ENCODE measurements around the gene RAB4A.

The RAB4A gene

GRCh38 chr1:229340496-229340895 lies 69.6 kb downstream of the RAB4A start:
- DNase-seq = no peak

DNA sequence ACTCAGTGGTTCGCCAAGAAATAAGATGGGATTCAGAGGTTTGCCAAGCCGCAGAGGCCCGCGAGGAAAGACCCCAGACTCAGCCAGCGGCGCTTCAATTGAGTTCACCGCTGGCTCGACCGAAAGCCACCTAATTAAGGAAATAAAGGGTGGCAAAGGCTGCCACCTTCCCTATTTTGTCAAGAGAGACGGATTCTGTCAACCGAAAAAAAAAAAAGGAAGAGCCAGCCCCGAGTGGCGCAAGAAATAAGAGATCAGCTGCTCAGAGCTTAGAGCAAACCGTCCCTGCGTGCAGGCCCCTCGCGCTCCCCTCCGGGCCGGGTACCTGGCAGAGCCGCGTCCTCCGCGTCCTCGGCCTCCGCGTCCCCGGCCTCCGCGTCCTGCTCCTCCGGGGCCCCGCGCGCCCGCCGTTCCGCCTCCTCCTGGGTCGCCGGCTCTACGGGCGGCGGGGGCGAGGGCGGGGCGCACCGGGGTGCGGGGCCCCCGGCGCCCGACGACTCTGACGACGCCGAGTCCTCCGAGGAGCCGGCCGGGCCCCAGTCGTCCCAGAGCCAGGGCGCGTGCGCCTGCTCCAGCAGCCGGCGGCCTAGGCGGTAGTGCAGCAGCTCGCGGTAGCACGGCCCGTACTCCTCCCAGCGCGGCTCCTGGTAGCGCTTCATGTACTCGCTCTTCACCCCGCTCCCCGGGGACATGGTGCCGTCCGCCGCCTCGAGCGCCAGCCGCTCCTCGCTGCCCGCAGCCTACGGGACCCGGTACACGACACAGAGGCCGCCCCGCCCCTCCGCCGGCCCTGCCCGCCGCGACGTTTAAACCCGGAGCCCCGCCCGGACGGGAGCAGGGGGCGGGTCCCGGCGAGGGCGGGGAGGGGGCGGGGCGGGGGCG lies 71.1 kb downstream of the RAB4A start:
- peak; percentile 81 to 93 (median 83) for DNase-seq

- peak; percentile 61 to 86 (median 77) for DNase-seq
Measured at GRCh38 chr1:229342656-229343569, 72.0 kb downstream of the RAB4A start, which contains the start of gene CCSAP. Gene CCSAP, minus strand, starts transcription at chr1:229343047. Its CDS starts 582 bp downstream, at chr1:229342465.

- peak; percentile 14 to 33 (median 21) for DNase-seq
Measured at GRCh38 chr1:229344139-229344538, 73.2 kb downstream of the RAB4A start.

DNA sequence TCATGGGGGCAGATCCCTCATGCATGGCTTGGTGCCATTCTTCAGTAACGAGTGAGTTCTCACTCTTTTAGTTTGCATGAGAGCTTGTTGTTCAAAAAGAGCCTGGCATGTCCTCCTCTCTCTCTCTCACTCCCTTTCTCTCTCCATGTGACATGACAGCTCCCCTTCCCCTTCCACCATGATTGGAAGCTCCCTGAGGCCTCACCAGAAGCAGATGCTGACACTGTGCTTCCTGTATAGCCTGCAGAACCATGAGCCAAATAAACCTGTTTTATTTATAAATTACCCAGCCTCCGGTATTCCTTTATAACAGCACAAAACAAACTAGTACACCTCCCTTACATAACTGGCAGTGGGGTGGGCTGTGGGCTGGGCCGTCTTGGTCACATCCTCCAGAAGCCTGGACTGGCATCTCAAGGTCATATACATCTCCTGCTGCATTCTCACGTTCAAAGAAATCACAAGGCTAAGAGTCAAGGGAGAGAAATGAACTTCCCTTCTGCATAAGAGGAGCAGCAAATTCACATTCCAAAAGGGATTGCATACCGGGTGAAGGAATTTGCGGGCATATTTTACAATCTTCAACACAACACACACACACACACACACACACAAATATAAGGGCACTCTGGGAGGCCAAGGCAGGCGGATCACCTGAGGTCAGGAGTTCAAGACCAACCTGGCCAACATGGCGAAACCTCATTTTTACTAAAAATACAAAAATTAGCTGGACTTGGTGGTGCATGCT lies 74.2 kb downstream of the RAB4A start:
- DNase-seq = no peak

- DNase-seq = peak; percentile 49 to 64 (median 54)
Measured at GRCh38 chr1:229347528-229347927, 76.6 kb downstream of the RAB4A start.

DNA sequence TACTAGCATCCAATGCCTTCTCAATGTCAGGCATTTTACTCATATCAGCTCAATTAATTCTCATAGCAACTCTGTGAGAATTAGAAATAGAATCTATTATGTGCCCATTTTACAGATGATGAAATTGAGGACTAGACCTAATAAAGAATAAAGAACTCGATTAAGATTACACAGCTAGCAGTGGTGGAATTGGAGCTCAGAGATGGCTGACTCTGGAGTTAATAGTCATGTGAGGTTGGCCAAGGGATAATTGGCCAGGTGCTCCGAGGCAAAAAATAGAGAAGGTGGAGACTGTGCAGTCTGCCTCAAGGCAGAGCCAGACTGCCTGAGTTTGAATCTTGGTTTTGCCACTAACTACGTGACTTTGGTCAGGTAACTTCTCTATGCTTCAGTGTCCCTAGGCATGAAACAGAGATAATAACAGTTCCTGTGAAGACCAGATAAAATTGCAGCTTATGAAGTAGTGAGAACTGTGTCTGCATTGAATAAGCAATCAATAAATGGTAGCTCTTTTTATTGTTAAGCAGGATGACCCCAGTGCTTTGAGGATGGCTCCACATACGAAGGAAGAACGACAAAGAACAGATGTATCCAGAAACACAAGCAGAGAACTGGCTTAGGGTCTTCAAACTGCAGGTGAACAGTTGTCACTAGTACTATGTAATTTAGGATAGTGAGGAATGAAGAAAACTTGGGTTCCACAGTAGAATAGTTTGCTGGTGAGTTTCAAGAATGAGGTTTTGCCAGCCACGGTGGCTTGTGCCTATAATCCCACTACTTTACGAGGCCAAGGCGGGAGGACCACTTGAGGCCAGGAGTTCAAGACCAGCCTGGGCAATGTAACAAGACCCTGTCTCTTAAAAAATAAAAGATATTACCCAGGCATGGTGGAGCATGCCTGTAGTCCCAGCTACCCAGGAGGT lies 78.8 kb downstream of the RAB4A start:
- DNase-seq = no peak

GRCh38 chr1:229352975-229353374 lies 82.1 kb downstream of the RAB4A start:
- no peak for DNase-seq

DNA sequence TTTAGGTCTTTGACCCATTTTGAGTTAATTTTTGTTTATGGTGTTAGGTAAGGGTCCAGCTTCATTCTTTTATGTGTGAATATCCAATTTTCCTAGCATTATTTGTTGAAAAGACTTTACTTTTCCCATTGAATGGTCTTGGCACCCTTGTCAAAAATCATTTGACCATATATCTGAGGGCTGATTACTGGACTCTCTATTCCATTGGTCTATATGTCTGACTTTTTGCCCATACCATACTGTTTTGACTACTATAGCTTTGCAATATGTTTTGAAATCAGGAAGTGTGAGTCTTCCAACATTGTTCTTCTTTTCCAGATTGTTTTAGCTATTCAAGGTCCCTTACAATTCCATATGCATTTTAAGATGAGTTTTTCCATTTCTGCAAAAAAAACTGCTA lies 83.3 kb downstream of the RAB4A start:
- no peak for DNase-seq
